ENCODE measurements around the gene VPS13C.

Gene VPS13C

GRCh38 chr15:61946778-61947177, 113.5 kb downstream of the VPS13C start:
- Histone ChIP-seq H3K4ac (ENCODE audit: low read depth in 1 of 2, low read length in 2 of 2) (no peak overlapping the region), H4K91ac (ENCODE audit: low read length) (no peak overlapping the region), H3K18ac (ENCODE audit: low read depth in 1 of 2, low read length in 2 of 2) (no peak overlapping the region), H3K14ac (ENCODE audit: low read length in 2 of 2) (no peak overlapping the region), H3K79me1 (replicated peaks; ENCODE audit: low read length, poor library complexity, severe bottlenecking) (peaks cover 1% of the 10 kb centered on the region), H2AFZ (ENCODE audit: low read depth, low read length) (no peak overlapping the region), H2AK5ac (ENCODE audit: low read length, severe bottlenecking) (no peak overlapping the region), H3K23ac (ENCODE audit: low read length in 2 of 2) (no peak overlapping the region), H2BK15ac (ENCODE audit: low read depth, poor library complexity, severe bottlenecking) (no peak overlapping the region), H3K9ac (ENCODE audit: low read length) (no peak overlapping the region), H3K36me3 (ENCODE audit: control insufficient read depth in 1 of 2, insufficient read depth in 2 of 2, low read depth in 1 of 2, low read length in 2 of 2) (peaks cover 6 to 68% of the 10 kb centered on the region in 2 experiments), H3K4me2 (ENCODE audit: low read length, poor library complexity, severe bottlenecking) (no peak overlapping the region), H4K8ac (ENCODE audit: low read length) (no peak overlapping the region), H2BK120ac (ENCODE audit: low read depth, low read length) (no peak overlapping the region), H3K4me3 (ENCODE audit: insufficient read depth in 1 of 2, low read depth in 1 of 2, low read length in 2 of 2) (no peak overlapping the region), H3K9me3 (ENCODE audit: control insufficient read depth, low read length) (peaks cover 7% of the 10 kb centered on the region), H3K27me3 (ENCODE audit: control insufficient read depth in 1 of 2, insufficient read depth in 1 of 2, low read length in 2 of 2) (no peaks in the 10 kb centered on the region), H2BK12ac (ENCODE audit: low read length in 2 of 2) (no peak overlapping the region), H2BK5ac (ENCODE audit: low read depth, low read length, poor library complexity, severe bottlenecking) (no peak overlapping the region), H3K4me1 (ENCODE audit: control insufficient read depth, insufficient read depth, low read depth, low read length) (no peaks in the 10 kb centered on the region), H3K27ac (ENCODE audit: low read length, poor library complexity, severe bottlenecking) (no peak overlapping the region)
- DNase-seq = no peak

GRCh38 chr15:61943992-61944391, 116.3 kb downstream of the VPS13C start:
- Histone ChIP-seq H3K4ac (ENCODE audit: low read depth in 1 of 2, low read length in 2 of 2) (no peak overlapping the region), H3K9me3 (ENCODE audit: control insufficient read depth, low read length) (peaks cover 7% of the 10 kb centered on the region), H4K91ac (ENCODE audit: low read length) (no peak overlapping the region), H3K4me3 (ENCODE audit: insufficient read depth in 1 of 2, low read depth in 1 of 2, low read length in 2 of 2) (no peak overlapping the region), H2BK5ac (ENCODE audit: low read depth, low read length, poor library complexity, severe bottlenecking) (no peak overlapping the region), H2BK120ac (ENCODE audit: low read depth, low read length) (no peak overlapping the region), H2AFZ (ENCODE audit: low read depth, low read length) (no peak overlapping the region), H3K9ac (ENCODE audit: low read length) (no peak overlapping the region), H3K27ac (ENCODE audit: low read length, poor library complexity, severe bottlenecking) (no peak overlapping the region), H3K4me1 (ENCODE audit: control insufficient read depth, insufficient read depth, low read depth, low read length) (no peaks in the 10 kb centered on the region), H3K36me3 (ENCODE audit: control insufficient read depth in 1 of 2, insufficient read depth in 2 of 2, low read depth in 1 of 2, low read length in 2 of 2) (peaks cover 10 to 66% of the 10 kb centered on the region in 2 experiments), H3K18ac (ENCODE audit: low read depth in 1 of 2, low read length in 2 of 2) (no peak overlapping the region), H4K8ac (ENCODE audit: low read length) (no peak overlapping the region), H3K14ac (ENCODE audit: low read length in 2 of 2) (no peak overlapping the region), H2AK5ac (ENCODE audit: low read length, severe bottlenecking) (no peak overlapping the region), H3K79me1 (replicated peaks; ENCODE audit: low read length, poor library complexity, severe bottlenecking) (peaks cover 1% of the 10 kb centered on the region), H2BK15ac (ENCODE audit: low read depth, poor library complexity, severe bottlenecking) (no peak overlapping the region), H3K23ac (ENCODE audit: low read length in 2 of 2) (no peak overlapping the region), H3K4me2 (ENCODE audit: low read length, poor library complexity, severe bottlenecking) (no peak overlapping the region), H3K27me3 (ENCODE audit: control insufficient read depth in 1 of 2, insufficient read depth in 1 of 2, low read length in 2 of 2) (no peaks in the 10 kb centered on the region), H2BK12ac (ENCODE audit: low read length in 2 of 2) (no peak overlapping the region)
- DNase-seq = no peak
- 98% methylated on average over 1 of the region's 2 CpGs for WGBS

GRCh38 chr15:61938249-61938648, 122.0 kb downstream of the VPS13C start:
- Histone ChIP-seq H3K4me1 (ENCODE audit: control insufficient read depth, insufficient read depth, low read depth, low read length) (no peaks in the 10 kb centered on the region), H3K36me3 (ENCODE audit: control insufficient read depth in 1 of 2, insufficient read depth in 2 of 2, low read depth in 1 of 2, low read length in 2 of 2) (peaks cover 4 to 63% of the 10 kb centered on the region in 2 experiments), H3K27me3 (ENCODE audit: control insufficient read depth in 1 of 2, insufficient read depth in 1 of 2, low read length in 2 of 2) (no peaks in the 10 kb centered on the region), H3K14ac (ENCODE audit: low read length in 2 of 2) (no peak overlapping the region), H3K4me2 (ENCODE audit: low read length, poor library complexity, severe bottlenecking) (no peak overlapping the region), H3K27ac (ENCODE audit: low read length, poor library complexity, severe bottlenecking) (no peak overlapping the region), H4K91ac (ENCODE audit: low read length) (no peak overlapping the region), H2AFZ (ENCODE audit: low read depth, low read length) (no peak overlapping the region), H2BK12ac (ENCODE audit: low read length in 2 of 2) (no peak overlapping the region), H3K79me1 (replicated peaks; ENCODE audit: low read length, poor library complexity, severe bottlenecking) (peaks cover 2% of the 10 kb centered on the region), H2BK5ac (ENCODE audit: low read depth, low read length, poor library complexity, severe bottlenecking) (no peak overlapping the region), H3K4me3 (ENCODE audit: insufficient read depth in 1 of 2, low read depth in 1 of 2, low read length in 2 of 2) (no peak overlapping the region), H3K9me3 (ENCODE audit: control insufficient read depth, low read length) (no peaks in the 10 kb centered on the region), H2AK5ac (ENCODE audit: low read length, severe bottlenecking) (no peak overlapping the region), H3K18ac (ENCODE audit: low read depth in 1 of 2, low read length in 2 of 2) (no peak overlapping the region), H3K23ac (ENCODE audit: low read length in 2 of 2) (no peak overlapping the region), H4K8ac (ENCODE audit: low read length) (no peak overlapping the region), H3K4ac (ENCODE audit: low read depth in 1 of 2, low read length in 2 of 2) (no peak overlapping the region), H2BK15ac (ENCODE audit: low read depth, poor library complexity, severe bottlenecking) (no peak overlapping the region), H3K9ac (ENCODE audit: low read length) (no peak overlapping the region), H2BK120ac (ENCODE audit: low read depth, low read length) (no peak overlapping the region)
- no peak for DNase-seq
- no CpG with 5 or more reads among the region's 1 CpG for WGBS

GRCh38 chr15:61936528-61937195, 123.6 kb downstream of the VPS13C start:
- Histone ChIP-seq H3K27me3 (ENCODE audit: control insufficient read depth in 1 of 2, insufficient read depth in 1 of 2, low read length in 2 of 2) (no peaks in the 10 kb centered on the region), H2BK15ac (ENCODE audit: low read depth, poor library complexity, severe bottlenecking) (no peak overlapping the region), H3K23ac (ENCODE audit: low read length in 2 of 2) (no peak overlapping the region), H2BK120ac (ENCODE audit: low read depth, low read length) (no peak overlapping the region), H2AFZ (ENCODE audit: low read depth, low read length) (no peak overlapping the region), H2AK5ac (ENCODE audit: low read length, severe bottlenecking) (no peak overlapping the region), H2BK5ac (ENCODE audit: low read depth, low read length, poor library complexity, severe bottlenecking) (no peak overlapping the region), H3K4ac (ENCODE audit: low read depth in 1 of 2, low read length in 2 of 2) (no peak overlapping the region), H4K8ac (ENCODE audit: low read length) (no peak overlapping the region), H3K4me3 (ENCODE audit: insufficient read depth in 1 of 2, low read depth in 1 of 2, low read length in 2 of 2) (no peak overlapping the region), H3K9ac (ENCODE audit: low read length) (no peak overlapping the region), H3K9me3 (ENCODE audit: control insufficient read depth, low read length) (no peaks in the 10 kb centered on the region), H3K27ac (ENCODE audit: low read length, poor library complexity, severe bottlenecking) (no peak overlapping the region), H3K79me1 (replicated peaks; ENCODE audit: low read length, poor library complexity, severe bottlenecking) (peaks cover 2% of the 10 kb centered on the region), H4K91ac (ENCODE audit: low read length) (no peak overlapping the region), H3K36me3 (ENCODE audit: control insufficient read depth in 1 of 2, insufficient read depth in 2 of 2, low read depth in 1 of 2, low read length in 2 of 2) (peaks cover 4 to 59% of the 10 kb centered on the region in 2 experiments), H3K4me1 (ENCODE audit: control insufficient read depth, insufficient read depth, low read depth, low read length) (no peaks in the 10 kb centered on the region), H3K14ac (ENCODE audit: low read length in 2 of 2) (no peak overlapping the region), H3K18ac (ENCODE audit: low read depth in 1 of 2, low read length in 2 of 2) (no peak overlapping the region), H3K4me2 (ENCODE audit: low read length, poor library complexity, severe bottlenecking) (no peak overlapping the region), H2BK12ac (ENCODE audit: low read length in 2 of 2) (no peak overlapping the region)
- no peak for DNase-seq
- 82% methylated on average over 4 of the region's 4 CpGs for WGBS
